Measurements from ENCODE around the gene INPP5E.

INPP5E gene

DNA sequence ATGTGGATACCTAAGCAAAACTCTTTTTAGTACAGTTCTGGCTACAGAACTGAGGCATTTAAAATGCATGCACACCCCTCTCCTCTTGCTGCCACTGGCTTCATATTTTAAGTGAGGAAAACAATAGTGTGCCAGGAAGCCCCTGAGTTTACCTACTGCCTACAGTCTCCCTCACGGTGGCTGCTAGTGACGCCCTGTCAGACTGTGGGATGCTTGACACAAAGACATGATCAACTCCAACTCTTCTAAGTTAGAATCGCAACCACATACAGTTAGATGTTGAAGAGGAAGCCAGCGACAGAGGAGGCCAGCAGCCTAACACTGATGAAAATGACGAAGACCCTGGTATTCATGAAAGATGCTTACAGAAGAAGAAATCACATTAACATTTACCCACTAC is 41.9 kb upstream of the INPP5E start:
- H3K4me3 ChIP-seq (ENCODE audit: control insufficient read depth, low read depth, low read length) = peak overlapping the region; percentile 54
- no peak for DNase-seq (ENCODE audit: low read depth)
- no peak for TF ChIP-seq CTCF (IDR thresholded peaks at IDR 0.05; ENCODE audit: control insufficient read depth, insufficient read depth, low read depth, low read length, missing control alignments)

- DNase-seq (ENCODE audit: low read depth) = no peak
- H3K4me3 ChIP-seq (ENCODE audit: control insufficient read depth, low read depth, low read length) = no peak overlapping the region
- no peak for TF ChIP-seq CTCF (IDR thresholded peaks at IDR 0.05; ENCODE audit: control insufficient read depth, insufficient read depth, low read depth, low read length, missing control alignments)
Measured at GRCh38 chr9:136476369-136477150, 36.9 kb upstream of the INPP5E start.

DNA sequence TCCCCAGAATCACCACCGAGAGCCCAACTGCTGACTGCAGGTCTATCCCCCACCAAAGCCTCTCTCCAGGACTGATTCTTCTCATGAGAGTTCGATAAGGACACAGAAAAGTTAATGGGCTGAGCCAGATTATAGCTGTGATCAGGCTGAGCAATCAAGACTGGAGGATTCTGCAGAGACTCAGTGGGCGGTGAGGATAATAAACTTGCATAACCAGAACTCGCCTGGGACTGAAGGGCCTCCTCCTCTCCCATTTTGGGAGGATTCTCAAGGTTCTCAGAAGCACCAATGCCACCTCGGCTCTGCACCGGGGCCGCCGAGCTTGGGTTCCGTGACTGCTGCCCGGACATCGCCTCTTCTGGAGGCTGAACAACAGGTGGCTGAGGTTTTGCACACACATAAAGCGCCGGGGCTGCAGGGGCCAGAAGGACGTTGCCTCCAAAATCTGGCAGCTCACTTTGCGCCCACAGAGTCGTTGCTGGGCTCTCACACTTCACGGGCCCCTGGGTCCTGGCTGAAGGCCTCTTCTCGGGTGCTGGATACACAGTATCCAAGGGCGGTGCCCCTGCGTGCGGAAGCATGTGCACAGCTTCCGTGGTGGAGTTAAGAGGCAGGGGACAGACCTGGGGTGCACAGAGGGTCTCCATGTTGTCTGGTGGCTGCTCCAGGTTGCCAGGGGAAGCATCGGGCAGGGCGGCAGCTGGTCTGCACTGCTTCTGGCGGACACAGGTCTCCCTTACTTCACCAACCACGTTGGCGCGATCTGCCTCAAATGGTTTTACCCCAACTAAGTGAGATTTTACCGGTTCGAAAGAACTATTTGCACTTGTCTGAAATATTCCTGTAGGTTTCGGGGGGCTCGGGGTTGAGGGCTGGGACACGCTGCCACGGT is 35.6 kb upstream of the INPP5E start:
- no peak for DNase-seq (ENCODE audit: low read depth)
- no peak overlapping the region for H3K4me3 ChIP-seq (ENCODE audit: control insufficient read depth, low read depth, low read length)
- TF ChIP-seq CTCF (IDR thresholded peaks at IDR 0.05; ENCODE audit: control insufficient read depth, insufficient read depth, low read depth, low read length, missing control alignments) = no peak

DNA sequence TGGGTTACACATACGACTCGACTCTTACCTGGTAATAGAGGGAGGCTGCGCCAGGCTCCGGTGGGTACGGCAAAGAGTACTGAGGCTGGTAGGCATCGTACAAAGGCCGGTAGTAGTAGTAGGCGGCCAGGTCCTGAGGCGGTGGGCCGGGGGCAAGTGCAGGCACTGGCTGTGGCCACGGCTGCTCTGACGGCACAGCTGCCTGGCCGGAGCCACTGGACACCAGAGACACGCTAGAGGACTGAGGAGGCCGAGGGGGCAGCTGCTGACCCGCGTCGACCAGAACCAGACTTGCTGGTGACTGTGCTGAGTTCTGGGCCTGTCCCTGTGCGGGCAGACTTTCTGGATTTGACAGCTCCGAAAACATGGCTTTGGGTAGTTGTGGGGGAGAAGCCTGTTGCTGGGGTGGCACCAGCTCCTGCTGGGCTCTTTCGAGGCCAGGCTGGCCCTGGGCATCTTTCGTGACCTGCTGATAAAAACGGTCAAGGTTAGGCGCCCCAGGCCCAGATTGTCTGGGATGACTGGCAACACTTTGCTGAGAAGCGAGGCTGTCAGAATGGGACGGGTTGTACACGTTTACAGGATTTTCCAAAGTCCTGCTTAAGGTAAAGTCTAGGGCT is 34.5 kb upstream of the INPP5E start:
- no peak for DNase-seq (ENCODE audit: low read depth)
- no peak overlapping the region for H3K4me3 ChIP-seq (ENCODE audit: control insufficient read depth, low read depth, low read length)
- no peak for TF ChIP-seq CTCF (IDR thresholded peaks at IDR 0.05; ENCODE audit: control insufficient read depth, insufficient read depth, low read depth, low read length, missing control alignments)

GRCh38 chr9:136473354-136473721 is 33.7 kb upstream of the INPP5E start:
- no peak for TF ChIP-seq CTCF (IDR thresholded peaks at IDR 0.05; ENCODE audit: control insufficient read depth, insufficient read depth, low read depth, low read length, missing control alignments)
- DNase-seq (ENCODE audit: low read depth) = no peak
- no peak overlapping the region for H3K4me3 ChIP-seq (ENCODE audit: control insufficient read depth, low read depth, low read length)

- no peak for DNase-seq (ENCODE audit: low read depth)
- H3K4me3 ChIP-seq (ENCODE audit: control insufficient read depth, low read depth, low read length) = no peak overlapping the region
- TF ChIP-seq CTCF (IDR thresholded peaks at IDR 0.05; ENCODE audit: control insufficient read depth, insufficient read depth, low read depth, low read length, missing control alignments) = no peak
Measured at GRCh38 chr9:136472640-136473353, 33.2 kb upstream of the INPP5E start.

Measured in AG09309 (cell line).